KBM-7 (cell line): ENCODE results near the gene HAO2.
"Not testable (repeated sequence)": the region's sequence is repeated elsewhere in the genome, so short reads cannot be mapped to it uniquely, and the experiment has no call there.

Experiments
- DNase-seq: peaks from one replicate; pipeline ENCODE4 v3.0.0-alpha.2; 2015
- in situ Hi-C: fragments of 300-500 bp; cut with MboI; formaldehyde crosslinking; loops from 2 replicates; pipeline ENCODE4 v1.14.3; 2020; ENCODE audit warnings: low sequenced_read_pairs, low pct_unique_long_range_greater_than_20kb, mixed read lengths

Gene HAO2

GRCh38 chr1:119372503-119373086, 4.0 kb downstream of the HAO2 start:
- peak; percentile 17 for DNase-seq
- in situ Hi-C loops: no loop called here

- in situ Hi-C loops: no loop called here
- no peak for DNase-seq
Measured at GRCh38 chr1:119373465-119373864, 4.9 kb downstream of the HAO2 start.

GRCh38 chr1:119374208-119374874, 5.8 kb downstream of the HAO2 start:
- in situ Hi-C loops: no loop called here
- DNase-seq: no peak

- no peak for DNase-seq
- in situ Hi-C loops: no loop called here
Measured at GRCh38 chr1:119375366-119375765, 6.8 kb downstream of the HAO2 start.

- no peak for DNase-seq
- in situ Hi-C loops: no loop called here
Measured at GRCh38 chr1:119376594-119376993, 8.0 kb downstream of the HAO2 start.

GRCh38 chr1:119377594-119377993, 9.0 kb downstream of the HAO2 start:
- DNase-seq, in situ Hi-C loops: not testable (repeated sequence)

GRCh38 chr1:119379117-119379516, 10.5 kb downstream of the HAO2 start:
- DNase-seq: no peak
- in situ Hi-C loops: no loop called here

- no peak for DNase-seq
- in situ Hi-C loops: no loop called here
Measured at GRCh38 chr1:119380304-119380703, 11.7 kb downstream of the HAO2 start.

- in situ Hi-C loops: no loop called here
- no peak for DNase-seq
Measured at GRCh38 chr1:119380983-119381662, 12.5 kb downstream of the HAO2 start.

- no peak for DNase-seq
- in situ Hi-C loops: no loop called here
Measured at GRCh38 chr1:119384591-119384990, 16.0 kb downstream of the HAO2 start.

GRCh38 chr1:119385650-119386049, 17.1 kb downstream of the HAO2 start:
- in situ Hi-C loops: no loop called here
- DNase-seq: no peak

- in situ Hi-C loops: no loop called here
Measured at GRCh38 chr1:119387858-119388257, 19.3 kb downstream of the HAO2 start.

GRCh38 chr1:119388450-119388849, 19.9 kb downstream of the HAO2 start:
- DNase-seq: no peak
- in situ Hi-C loops: no loop called here

More at GRCh38 chr1:119387858-119388257, 19.3 kb downstream of the HAO2 start:
- DNase-seq: no peak

GRCh38 chr1:119390526-119390925, 21.9 kb downstream of the HAO2 start:
- no peak for DNase-seq
- in situ Hi-C loops: no loop called here

- in situ Hi-C loops: no loop called here
- DNase-seq: no peak
Measured at GRCh38 chr1:119391749-119392148, 23.2 kb downstream of the HAO2 start.

- in situ Hi-C loops: no loop called here
- no peak for DNase-seq
Measured at GRCh38 chr1:119394085-119394484, 25.5 kb downstream of the HAO2 start.

- DNase-seq: no peak
- in situ Hi-C loops: no loop called here
Measured at GRCh38 chr1:119396982-119397381, 28.4 kb downstream of the HAO2 start.

- in situ Hi-C loops: no loop called here
- DNase-seq: no peak
Measured at GRCh38 chr1:119397986-119398385, 29.4 kb downstream of the HAO2 start.

- DNase-seq: no peak
- in situ Hi-C loops: no loop called here
Measured at GRCh38 chr1:119404736-119405135, 36.2 kb downstream of the HAO2 start.

GRCh38 chr1:119409731-119410130, 41.1 kb downstream of the HAO2 start:
- in situ Hi-C loops: no loop called here
- no peak for DNase-seq

GRCh38 chr1:119410961-119411360, 42.4 kb downstream of the HAO2 start:
- in situ Hi-C loops: no loop called here
- no peak for DNase-seq
